ENCODE data around the gene ZNF48.

GRCh38 chr16:30429678-30430427 lies 34.6 kb downstream of the ZNF48 start, which contains the start of gene DCTPP1:
- TF ChIP-seq CTCF (IDR thresholded peaks at IDR 0.05; ENCODE audit: insufficient read depth, low read length, poor library complexity, severe bottlenecking): peak; percentile 89
- TF ChIP-seq EZH2phosphoT487 (conservative IDR thresholded peaks at IDR 0.05; ENCODE audit: low read length): no peak
